ENCODE data around the gene IFRD2. TPM values are rescaled to one million over a fixed set of nuclear protein-coding genes. Genes with fewer than 3 reads are reported as not detected.
A peak's percentile ranks its signal among the peaks of the same experiment; 100 is the strongest.

Gene IFRD2
- total and polyA plus RNA-seq, 2 of the 13 experiments (the other 11 are each of a cell fraction or from before 2014, with no cell fraction given): 32.8 to 96.1 TPM

GRCh38 chr3:50299929-50300680 lies 7.9 kb upstream of the IFRD2 start (continued):
- no peak for TF ChIP-seq ZNF800 (CRISPR knock-in tag; IDR thresholded peaks at IDR 0.05)
- TF ChIP-seq ARHGAP35 (CRISPR knock-in tag; IDR thresholded peaks at IDR 0.05; ENCODE audit: borderline replicate concordance): no peak
- TF ChIP-seq PRPF4 (IDR thresholded peaks at IDR 0.05; ENCODE audit: low read depth, low read length, poor library complexity, severe bottlenecking): peak; percentile 75
- TF ChIP-seq ZNF24 (IDR thresholded peaks at IDR 0.05): no peak
- no peak for TF ChIP-seq ZNF672 (CRISPR knock-in tag; IDR thresholded peaks at IDR 0.05)
- 0 out of 2 replicates have a peak, but pooled peaks have one; percentile 0 for TF ChIP-seq KDM5A (IDR thresholded peaks at IDR 0.05; ENCODE audit: borderline replicate concordance, low read length)
- TF ChIP-seq ZNF777 (CRISPR knock-in tag; IDR thresholded peaks at IDR 0.05): no peak
- TF ChIP-seq ZNF407 (CRISPR knock-in tag; IDR thresholded peaks at IDR 0.05; ENCODE audit: not compliant biosample characterization): no peak
- no peak for TF ChIP-seq DPF2 (CRISPR knock-in tag; IDR thresholded peaks at IDR 0.05; ENCODE audit: borderline replicate concordance, low read depth)
- no peak for TF ChIP-seq MEF2D (CRISPR knock-in tag; IDR thresholded peaks at IDR 0.05)
- TF ChIP-seq CC2D1A (CRISPR knock-in tag; IDR thresholded peaks at IDR 0.05): no peak
- TF ChIP-seq, protein P1, sequence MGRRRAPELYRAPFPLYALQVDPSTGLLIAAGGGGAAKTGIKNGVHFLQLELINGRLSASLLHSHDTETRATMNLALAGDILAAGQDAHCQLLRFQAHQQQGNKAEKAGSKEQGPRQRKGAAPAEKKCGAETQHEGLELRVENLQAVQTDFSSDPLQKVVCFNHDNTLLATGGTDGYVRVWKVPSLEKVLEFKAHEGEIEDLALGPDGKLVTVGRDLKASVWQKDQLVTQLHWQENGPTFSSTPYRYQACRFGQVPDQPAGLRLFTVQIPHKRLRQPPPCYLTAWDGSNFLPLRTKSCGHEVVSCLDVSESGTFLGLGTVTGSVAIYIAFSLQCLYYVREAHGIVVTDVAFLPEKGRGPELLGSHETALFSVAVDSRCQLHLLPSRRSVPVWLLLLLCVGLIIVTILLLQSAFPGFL (CRISPR knock-in tag; IDR thresholded peaks at IDR 0.05): no peak
- TF ChIP-seq ZNF230 (CRISPR knock-in tag; IDR thresholded peaks at IDR 0.05): no peak
- TF ChIP-seq, protein P2, sequence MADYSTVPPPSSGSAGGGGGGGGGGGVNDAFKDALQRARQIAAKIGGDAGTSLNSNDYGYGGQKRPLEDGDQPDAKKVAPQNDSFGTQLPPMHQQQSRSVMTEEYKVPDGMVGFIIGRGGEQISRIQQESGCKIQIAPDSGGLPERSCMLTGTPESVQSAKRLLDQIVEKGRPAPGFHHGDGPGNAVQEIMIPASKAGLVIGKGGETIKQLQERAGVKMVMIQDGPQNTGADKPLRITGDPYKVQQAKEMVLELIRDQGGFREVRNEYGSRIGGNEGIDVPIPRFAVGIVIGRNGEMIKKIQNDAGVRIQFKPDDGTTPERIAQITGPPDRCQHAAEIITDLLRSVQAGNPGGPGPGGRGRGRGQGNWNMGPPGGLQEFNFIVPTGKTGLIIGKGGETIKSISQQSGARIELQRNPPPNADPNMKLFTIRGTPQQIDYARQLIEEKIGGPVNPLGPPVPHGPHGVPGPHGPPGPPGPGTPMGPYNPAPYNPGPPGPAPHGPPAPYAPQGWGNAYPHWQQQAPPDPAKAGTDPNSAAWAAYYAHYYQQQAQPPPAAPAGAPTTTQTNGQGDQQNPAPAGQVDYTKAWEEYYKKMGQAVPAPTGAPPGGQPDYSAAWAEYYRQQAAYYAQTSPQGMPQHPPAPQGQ (CRISPR knock-in tag; IDR thresholded peaks at IDR 0.05; ENCODE audit: borderline replicate concordance): no peak
- TF ChIP-seq TBP (CRISPR knock-in tag; IDR thresholded peaks at IDR 0.05): no peak
- TF ChIP-seq ZNF549 (CRISPR knock-in tag; IDR thresholded peaks at IDR 0.05): no peak

All from HepG2 (cell line).